ENCODE measurements around the gene MEF2A. TPM values are rescaled to one million over a fixed set of nuclear protein-coding genes. Genes with fewer than 3 reads are reported as not detected.

MEF2A gene
- total RNA-seq, 1 donor from 2014 or later, result 27.2 TPM

DNA sequence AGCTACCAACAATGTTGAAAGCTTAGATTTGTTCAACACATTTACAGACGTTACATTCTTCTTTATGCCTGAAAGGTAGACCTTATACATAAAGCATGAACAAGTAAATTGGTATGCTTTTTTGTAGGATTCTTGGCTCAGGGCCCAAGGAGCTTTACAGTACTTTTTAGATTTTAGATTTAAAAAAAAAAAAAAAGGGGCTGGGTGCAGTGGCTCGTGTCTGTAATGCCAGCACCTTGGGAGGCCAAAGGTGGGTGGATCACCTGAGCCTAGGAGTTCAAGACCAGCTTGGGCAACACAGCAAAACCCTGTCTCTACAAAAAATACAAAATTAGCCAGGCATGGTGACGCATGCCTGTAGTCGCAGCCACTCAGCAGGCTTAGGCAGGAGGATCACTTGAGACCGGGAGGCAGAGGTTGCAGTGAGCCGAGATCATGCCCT is 39.7 kb downstream of the MEF2A start:
- intact Hi-C loops (cut with micrococcal nuclease), result no loop called here

DNA sequence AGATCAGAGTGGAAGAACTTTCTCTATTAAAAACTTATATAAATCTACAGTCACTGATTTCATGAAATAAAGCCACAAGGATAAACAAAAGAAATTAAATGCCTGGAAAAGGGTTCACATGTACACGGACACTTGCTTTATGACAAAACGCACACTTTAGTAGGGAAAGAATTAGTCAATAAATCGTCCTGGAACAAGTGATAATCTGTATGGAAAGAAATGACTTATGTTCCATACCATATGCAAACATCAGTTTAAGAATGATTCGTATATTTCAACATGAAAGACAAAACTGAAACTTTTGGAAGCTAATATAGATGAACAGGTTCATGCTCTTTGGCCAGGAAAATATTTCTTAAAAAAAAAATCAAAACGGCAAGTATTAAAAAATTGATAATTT is 40.2 kb downstream of the MEF2A start:
- intact Hi-C loops (cut with micrococcal nuclease), result no loop called here

DNA sequence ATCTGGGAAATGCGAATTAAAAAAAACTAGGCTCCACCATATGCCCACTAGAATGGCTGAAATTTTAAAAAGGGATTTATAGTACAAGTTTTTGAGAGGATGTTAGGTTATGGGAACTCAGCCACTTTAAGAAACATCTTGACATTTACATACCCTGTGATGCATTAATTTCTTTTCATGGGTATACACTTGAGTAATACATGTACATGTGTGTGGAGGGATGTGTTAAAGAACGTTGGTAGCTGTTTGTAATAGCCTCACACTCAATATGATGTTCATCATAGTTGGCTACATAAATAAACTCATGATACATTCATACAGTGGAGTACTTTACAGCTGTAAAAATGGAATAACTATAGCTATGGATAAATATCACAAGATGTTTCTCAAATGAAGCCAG is 40.9 kb downstream of the MEF2A start:
- intact Hi-C loops (cut with micrococcal nuclease), result no loop called here

DNA sequence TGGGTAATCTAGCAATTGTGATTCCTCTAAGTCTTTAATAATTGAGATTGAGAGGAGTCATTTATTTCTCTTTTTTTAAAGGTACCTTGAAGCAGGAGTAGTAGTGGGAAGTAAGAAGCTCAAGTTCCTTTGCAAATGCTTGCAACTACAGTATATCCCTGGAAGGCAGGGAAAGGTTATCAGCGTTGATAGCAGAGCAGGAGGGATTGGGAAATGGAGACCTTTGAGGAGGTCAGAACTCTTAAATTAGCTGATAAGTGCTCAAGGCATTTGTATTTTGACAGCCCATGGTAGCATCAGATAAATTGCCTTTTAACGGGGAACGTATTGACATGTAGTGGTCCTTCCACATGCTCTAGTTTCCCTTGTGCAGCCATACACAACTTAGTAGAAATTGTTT is 47.7 kb downstream of the MEF2A start:
- intact Hi-C loops (cut with micrococcal nuclease), result no loop called here

DNA sequence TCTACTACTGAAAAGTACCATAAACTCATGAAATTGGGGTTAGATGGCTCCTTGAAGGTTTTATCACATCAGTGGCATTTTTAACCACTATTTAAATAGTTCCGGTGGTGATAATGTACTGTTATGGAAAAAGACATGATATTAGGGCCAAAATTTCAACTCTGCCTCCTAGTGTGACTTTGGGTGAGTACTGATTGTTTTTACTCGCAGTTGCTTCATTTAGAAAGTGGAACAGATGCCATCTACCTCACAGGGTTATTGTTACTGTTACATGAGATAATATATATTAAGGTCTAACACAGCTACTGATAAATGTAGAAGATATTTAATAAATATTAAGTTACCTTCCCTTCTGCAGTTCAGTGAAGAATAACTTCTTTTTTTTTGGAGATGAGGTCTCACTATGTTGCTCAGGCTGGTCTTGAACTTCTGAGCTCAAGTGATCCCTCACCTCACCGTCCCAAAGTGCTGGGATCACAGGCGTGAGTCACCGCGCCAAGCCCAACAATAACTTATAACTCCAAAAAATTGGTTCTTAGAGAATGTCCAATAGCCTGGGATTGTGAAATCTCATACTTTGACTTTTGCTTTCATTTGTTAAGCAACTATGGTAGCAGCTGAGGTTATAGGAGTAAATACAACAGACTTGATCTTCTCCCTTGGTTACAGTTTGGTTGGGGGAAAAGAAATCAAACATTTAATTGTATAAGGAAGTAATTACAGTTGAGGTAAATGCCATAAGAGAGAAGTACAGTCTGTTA is 48.3 kb downstream of the MEF2A start:
- intact Hi-C loops (cut with micrococcal nuclease), result no loop called here

DNA sequence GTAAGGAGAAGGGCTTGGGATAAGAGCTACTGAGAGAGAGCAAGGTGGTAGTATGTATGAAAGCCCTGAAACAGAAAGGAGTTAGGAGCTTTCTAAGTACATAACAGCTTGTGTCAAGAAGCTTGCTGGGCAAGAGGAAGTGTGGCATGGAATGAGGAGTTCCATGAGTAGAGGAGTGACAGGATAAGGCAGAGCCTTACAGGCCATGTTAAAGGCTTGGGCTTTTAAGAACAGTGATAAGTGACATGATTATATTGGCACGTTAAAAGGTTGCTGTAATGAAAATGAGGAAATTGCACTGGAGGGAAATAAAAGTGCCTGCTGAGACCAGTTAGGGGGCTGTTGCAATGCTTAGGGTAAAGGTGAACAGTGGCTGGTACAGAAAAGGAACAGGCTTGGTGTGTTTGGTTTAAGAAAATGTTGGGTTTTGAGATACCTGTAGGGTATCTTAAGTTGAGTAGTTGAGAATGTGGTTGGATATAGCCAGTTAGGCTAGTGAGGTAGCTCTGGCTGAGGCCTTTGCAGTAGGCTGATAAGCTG is 49.0 kb downstream of the MEF2A start:
- intact Hi-C loops (cut with micrococcal nuclease), result no loop called here

DNA sequence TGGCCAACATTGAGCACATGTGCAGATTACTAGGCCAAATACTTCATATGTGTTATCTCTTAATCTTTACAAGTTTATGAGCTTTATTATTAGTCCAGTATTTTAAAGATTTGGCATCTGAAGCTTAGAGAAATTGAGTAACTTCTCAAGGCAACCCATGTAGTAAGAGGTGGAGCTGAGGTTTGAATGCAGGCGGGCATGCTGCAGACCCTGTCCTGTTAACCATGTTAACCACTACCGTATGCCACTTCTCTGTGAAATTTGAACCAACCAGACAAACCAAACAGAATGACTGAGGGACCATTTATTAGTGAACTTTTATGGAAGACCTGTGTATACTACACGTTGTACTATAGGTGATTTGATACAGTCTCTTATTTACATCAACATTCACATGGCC is 49.7 kb downstream of the MEF2A start:
- intact Hi-C loops (cut with micrococcal nuclease), result no loop called here

DNA sequence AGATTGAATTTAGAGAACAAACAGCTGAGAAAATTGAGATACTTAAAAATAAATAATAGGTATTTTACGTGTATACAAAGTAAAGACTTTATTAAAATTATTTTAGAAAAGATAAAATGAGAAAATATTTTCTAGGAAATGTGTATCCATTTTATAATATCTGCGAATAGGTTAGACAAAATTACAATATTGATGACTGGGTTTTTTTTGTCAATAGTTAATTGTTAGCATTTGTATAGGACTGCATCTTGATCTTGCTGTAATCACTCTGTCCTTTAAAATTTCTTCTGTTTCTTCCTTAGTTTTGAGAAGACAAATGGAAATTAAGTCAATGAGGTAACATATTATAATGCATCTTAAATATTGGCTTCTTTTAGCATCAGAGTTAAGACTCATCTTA is 50.3 kb downstream of the MEF2A start:
- intact Hi-C loops (cut with micrococcal nuclease), result no loop called here

DNA sequence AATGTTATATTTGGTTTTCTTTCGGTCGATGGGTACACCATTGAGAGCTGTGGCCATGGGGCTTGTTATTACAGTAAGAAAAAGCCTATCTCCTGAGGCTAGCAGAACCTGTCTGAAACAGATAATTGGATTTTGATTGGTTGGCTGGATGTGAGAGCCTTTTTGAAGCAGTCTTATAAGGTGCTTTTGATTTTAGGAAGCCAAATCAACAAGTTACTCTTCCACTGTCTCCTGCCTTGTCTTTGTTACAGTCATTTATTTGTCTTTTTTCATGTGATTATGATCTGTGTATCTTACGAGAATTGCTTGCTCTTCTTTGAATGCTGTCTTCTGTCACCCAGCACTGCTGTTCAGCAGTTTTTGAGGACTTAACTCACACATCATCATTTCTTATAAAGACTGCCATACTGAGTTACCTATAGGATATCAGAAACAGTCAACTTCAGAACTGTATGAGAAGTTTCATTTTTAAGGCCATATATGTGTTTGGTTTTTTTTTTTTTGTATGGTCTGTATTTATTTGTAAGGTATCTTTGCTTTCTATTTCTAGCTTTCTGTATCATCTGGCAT is 51.1 kb downstream of the MEF2A start:
- intact Hi-C loops (cut with micrococcal nuclease), result no loop called here

DNA sequence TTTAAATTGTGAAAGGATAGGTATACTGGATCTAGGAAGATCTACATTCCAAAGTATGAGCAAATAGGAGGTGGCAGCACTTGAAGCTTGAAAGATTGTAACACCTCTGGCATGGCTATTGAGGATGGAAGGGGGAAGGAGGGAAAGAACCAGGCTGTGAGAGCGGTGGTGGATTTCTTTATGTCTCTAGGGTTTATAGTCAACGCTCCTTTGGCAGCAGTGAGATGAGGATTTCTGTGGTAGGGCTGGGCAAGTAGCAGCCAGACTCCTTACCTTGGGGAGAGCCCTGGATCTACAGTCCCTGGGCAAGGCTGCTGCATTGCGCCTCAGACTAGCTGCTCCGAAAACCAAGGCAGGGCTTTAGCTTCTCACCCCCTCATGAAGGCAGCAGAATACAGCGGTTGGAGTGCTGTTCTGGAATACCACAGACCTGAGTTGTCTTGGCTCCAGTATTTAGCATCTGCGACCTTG is 53.2 kb downstream of the MEF2A start:
- intact Hi-C loops (cut with micrococcal nuclease), result no loop called here

DNA sequence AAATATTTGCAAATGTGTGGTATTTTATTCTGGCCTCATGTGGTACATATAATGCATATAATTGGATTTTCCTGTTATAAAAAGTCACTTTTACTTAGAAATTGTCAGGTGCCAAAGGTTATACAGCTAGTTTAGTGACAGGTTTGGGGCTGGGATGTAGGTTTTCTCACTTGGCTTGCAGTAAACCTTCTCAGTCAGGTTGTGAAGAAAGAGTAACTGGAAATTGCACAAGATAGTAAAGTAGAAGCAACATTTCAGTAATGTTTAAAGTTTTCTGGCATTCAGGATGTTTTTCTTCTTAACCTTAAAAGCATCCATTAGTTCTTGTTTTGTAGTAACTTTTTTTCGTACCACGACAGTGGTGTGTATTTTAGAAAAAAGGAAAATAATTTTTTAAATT is 53.9 kb downstream of the MEF2A start:
- intact Hi-C loops (cut with micrococcal nuclease), result no loop called here

DNA sequence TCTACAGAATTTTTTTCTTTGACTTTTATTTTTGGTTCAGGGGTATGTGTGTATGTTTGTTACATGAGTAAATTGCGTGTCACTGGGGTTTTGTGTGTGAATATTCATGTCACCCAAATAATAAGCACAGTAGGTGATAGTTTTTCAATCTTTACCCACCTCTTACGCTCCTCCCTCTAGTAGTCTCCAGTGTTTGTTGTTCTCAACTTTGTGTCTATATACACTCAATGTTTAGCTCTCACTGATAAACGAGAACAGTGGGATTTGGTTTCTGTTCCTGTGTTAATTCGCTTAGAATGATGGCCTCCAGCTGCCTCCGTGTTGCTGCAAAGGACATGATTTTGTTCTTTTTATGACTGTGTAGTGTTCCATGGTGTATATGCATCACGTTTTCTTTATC is 54.4 kb downstream of the MEF2A start:
- intact Hi-C loops (cut with micrococcal nuclease), result no loop called here

DNA sequence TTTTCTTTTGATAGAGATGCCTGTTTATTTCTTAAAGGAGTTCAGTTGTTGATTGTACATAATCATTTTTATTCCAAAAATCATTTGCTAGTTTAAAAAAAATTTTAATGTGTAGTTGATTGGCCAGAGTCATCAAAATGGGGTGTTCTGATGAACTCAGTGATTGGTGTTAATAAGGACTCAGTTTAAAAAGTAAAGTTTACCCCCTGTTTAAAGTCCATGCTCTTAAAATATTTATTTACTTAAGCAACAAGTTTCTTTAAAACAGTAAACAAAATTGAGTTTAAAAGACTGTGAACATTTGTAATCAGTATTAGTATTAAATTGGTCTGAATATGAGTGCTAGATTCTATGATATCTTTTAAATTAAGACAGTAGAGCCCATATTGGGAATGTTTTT is 56.0 kb downstream of the MEF2A start:
- intact Hi-C loops (cut with micrococcal nuclease), result no loop called here

DNA sequence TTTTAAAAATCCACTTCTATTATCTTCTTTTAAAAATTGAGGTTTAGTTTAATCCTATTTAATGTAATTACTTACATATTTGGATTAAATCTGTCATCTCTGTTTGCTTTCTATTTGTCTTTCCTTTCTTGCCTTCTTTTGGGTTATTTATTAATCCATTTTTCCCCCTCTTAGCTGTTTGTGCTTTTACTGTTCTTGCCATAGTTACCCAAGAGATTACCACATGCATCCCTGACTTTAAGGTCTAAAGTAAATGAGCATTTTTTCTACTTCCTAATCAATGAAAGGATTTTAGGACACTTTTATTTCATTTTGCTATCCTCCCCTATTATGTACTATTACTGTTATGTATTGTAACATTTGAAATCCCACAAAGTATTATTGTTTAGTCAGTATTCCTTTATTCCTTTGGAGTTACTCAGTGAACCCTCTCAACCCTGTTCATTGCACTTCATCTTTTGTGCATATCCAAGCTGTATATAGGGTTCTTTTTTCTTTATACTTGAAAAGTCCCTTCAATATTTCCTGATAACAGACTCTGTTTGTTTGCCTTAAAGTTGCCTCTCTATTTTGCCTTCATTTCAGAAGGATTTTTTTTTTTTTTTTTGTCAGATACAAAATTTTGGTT is 62.7 kb downstream of the MEF2A start:
- intact Hi-C loops (cut with micrococcal nuclease), result no loop called here

DNA sequence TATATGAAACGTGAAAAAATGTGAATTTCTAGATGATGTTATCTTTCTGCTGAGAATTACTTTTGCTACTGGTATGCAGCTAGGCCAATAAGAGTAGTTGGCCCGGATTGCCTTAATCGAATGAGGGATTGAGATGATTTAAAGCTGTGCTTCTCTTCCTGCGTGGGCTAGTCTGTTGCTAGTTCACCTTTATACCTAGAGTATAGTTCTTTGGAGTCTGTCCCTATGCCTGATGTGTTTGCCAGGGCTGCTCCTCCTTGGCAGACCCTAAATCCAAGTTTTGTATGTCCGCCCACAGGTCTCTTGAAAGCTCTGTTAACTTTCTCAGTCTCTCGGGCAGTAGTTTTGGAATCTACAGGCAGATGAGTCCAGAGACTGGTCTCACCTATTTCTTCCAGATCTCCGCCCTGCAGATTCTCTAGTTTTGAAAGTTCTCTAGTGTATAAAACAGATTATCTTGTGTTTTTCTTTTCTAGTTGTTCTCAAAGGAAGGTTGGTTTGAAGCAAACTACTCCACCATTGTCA is 64.9 kb downstream of the MEF2A start:
- intact Hi-C loops (cut with micrococcal nuclease), result no loop called here

DNA sequence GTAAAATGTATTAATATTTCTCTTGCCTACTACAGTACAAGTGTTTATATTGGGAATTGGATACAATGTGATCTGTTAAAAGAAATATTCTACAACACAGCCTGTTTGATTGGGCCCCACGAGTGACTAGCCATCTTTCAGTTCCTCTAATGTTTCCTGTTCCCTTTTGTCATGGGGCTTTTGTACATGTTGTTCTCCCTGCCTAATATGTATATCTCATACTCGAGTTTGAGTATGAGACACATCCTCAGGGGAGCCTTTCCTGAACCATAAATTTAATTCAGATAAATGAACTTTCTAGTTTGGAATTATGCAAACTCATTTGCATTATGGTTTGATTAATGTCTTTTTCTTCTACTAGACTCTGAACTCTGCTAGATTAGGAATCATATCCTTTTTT is 65.5 kb downstream of the MEF2A start:
- intact Hi-C loops (cut with micrococcal nuclease), result no loop called here

DNA sequence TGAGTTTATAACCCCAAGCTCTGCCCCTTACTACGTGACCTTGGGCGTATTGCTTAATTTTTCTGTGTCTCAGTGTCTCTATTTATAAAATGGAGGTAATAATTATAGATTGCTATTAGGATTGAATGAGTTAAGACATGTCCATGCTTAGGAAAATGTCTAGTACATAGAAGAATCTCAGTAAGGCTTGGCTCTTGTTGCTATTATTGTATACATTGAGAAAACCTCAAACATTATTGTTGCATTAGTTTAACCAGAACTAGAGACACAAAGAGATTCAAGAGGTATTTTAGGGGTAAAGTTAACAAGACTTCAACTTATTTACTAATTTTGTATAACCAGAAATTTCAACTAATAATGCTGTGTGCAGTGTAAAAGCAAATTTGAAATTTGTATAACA is 66.7 kb downstream of the MEF2A start:
- intact Hi-C loops (cut with micrococcal nuclease), result no loop called here

DNA sequence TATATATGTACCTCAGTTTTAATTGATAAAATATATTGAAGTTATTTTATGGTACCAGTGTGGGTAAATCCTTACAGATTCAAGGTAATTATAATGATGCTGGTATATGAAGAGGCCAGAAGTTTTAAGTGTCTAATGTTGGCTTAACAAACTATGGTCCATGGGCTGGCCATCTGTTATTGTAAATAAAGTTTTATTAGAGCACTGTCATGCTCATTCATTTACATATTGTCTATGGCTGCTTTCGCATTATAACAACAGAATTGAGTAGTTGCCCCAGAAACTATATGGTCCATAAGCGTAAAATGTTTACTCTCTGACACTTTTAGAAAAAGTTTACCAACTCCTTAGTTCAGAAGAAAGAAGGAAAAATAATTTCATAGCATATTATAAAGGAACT is 67.9 kb downstream of the MEF2A start:
- intact Hi-C loops (cut with micrococcal nuclease), result no loop called here

DNA sequence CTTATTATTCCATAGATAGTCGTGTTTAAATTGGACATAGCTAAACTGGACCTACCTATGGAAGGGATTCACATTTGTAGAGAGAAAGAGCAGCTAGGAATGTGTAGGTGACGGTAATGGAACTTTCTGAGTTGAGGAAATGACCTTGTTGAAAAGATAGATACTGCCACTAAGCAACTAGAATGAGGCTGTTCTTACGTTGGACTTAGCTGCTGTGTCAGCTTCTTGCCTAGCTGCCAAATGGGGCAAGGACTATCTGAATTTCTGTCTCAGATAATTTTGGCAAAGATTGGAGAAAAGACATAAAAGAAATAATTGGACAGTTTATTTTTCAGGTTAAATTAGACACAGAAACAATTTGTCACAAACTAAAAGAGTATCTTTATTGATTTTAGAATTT is 68.8 kb downstream of the MEF2A start:
- intact Hi-C loops (cut with micrococcal nuclease), result no loop called here

DNA sequence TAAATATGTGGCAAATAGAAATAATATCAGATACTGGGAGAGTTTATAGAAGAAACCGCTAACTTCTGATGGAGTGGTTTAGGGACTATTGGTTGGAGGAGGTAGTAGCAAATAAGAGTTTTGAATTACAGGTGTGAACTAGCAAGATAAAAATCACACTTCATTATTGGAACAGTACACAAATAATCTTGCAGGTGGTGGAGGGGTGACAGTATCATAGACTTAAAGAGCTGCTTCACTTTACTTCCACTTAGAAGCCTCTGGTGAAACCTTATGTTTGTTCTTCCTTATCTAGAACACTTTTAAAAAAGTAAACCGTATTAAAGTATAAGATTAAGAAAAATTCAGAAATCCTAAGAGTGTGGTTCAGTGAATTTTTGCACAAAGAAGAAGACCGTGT is 69.4 kb downstream of the MEF2A start:
- intact Hi-C loops (cut with micrococcal nuclease), result no loop called here

DNA sequence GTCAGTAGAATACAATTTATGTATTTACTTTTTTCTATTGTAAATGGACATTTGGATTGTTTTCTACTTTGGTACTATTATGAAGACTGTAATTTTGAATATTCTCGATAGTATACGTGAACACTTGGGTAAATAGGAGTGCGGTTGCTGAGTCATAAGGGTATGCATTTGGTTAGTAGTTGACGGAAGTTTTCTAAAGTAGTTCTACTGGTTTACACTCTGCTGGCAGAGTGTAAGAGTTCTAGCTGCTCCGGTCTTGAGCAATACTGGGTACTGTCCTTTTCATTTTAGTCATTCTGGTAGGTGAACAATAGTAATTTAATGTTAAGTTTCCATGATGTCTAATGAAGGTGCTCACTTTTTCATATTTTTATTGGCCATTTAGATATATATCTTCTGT is 70.0 kb downstream of the MEF2A start:
- intact Hi-C loops (cut with micrococcal nuclease), result no loop called here

DNA sequence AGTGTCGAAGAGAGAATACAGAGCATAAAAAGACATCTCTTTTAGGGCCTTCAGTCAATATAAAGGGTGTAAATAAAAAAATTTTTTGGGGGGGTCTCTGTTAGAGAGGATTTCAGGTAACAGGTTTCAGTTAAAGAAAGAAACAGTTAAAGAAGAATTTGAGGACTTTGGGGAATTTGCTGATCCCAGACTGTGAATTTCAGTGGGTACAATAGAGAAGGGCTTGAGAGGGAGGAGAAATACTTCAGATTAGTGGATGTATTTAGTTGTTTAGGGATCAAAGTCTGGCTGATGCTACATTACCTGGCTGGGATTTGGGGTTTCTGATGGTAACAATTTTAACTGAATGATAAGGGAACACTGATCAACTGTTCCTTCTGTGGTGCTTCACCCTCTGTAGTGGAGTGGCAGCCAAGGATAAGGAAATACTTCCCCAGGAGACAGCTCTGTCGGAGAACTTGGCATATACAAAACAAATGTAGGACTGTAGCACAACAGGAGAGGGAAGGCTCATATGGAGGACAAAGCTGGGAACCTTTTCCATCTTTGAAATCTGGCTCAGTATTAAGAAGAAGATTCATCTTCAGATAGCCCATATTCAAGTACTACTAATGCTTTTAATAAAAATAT is 79.2 kb downstream of the MEF2A start:
- intact Hi-C loops (cut with micrococcal nuclease), result no loop called here

Measured in T-helper 1 cell treated with Interleukin-12 subunit alpha and Interleukin-12 subunit beta and Interleukin-4 antibody, amounts not matched to agents 30 ng/mL and 1 ng/mL, for 36 hours (primary cell).